Measurements from ENCODE around the gene ZNF787. TPM values are rescaled to one million over a fixed set of nuclear protein-coding genes. Genes with fewer than 3 reads are reported as not detected.

The ZNF787 gene
- 14.3 and 16.0 TPM in 2 replicates for polyA plus RNA-seq (2012; rRNA removed)
- polyA plus RNA-seq (2012; cell fraction: cytosol; rRNA removed), result 5.9 and 10.5 TPM in 2 replicates
- 23.9 and 26.9 TPM in 2 replicates for polyA plus RNA-seq (2012; cell fraction: nucleus; rRNA removed)

DNA sequence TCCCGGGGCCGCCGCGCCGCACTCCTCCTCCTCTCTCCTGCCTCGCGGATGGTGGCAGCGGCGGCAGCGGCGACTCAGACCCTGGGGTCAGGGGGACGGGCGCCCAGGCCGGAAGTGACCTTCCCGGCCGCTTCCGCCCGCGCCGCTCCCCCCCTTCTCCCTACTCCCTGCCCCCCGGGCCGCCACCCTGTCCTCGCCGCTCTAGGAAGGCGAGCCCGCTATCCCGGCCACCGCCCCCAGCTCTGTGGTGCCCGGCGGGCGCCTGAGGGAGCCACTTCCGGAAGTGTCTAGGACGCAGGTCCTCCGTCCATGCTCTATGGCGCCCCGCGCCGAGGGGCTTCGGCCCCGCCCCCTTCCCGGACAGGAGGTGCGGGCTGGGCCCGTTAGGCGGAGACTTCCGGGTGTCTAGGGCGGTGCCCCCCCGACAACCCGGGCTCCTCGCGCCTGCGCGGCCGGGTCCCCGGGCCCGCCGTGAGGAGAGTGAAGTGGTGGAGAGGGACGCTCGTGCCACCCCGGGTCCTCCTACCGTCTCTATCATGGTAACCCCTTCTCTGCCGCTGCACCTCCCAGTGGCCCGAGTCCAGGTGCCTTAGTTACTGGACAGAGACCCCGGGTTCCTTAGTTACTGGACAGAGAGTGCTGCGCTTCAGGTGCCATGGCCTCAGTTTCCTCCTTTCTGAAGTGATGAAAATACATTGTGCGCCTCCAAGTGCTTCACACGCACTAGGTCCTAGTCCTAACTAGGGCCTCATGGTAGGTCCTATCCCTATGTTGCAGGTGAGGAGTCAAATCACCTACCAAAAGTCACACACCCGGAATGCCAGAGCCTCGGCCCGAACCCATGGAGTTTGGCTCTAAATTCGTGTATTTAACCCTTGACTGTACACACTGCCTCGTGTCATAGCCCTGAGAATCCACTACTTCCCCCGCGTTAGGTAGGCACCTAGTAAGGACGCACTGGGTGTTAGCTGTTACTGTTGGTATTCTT lies at the start of gene ZNF787:
Gene ZNF787, minus strand, starts transcription at position 116 of the 988 bp plus-strand sequence. CDS start 18,078 bp downstream, outside the sequence.
- Histone ChIP-seq H3K9me2 (no peaks in the 10 kb centered on the region), H3F3A (replicated peaks; ENCODE audit: insufficient read depth) (peaks cover 6% of the 10 kb centered on the region), H3K4me3 (ENCODE audit: low read depth in 2 of 2, low read length in 1 of 2) (peak within 1 kb of the TSS; percentile 86 to 91), H4K20me1 (ENCODE audit: insufficient read depth) (peaks cover 37% of the 10 kb centered on the region), H3K27ac (ENCODE audit: low read depth in 2 of 2, low read length in 1 of 2) (peak within 1 kb of the TSS; percentile 83 to 90), H2AFZ (ENCODE audit: low read depth) (peak within 1 kb of the TSS; percentile 93), H3K4me2 (peak within 1 kb of the TSS; percentile 98), H3K27me3 (ENCODE audit: insufficient read depth) (no peaks in the 10 kb centered on the region), H3K4me1 (ENCODE audit: control insufficient read depth in 1 of 2, insufficient read depth in 2 of 2, low read depth in 1 of 2, low read length in 1 of 2) (peaks cover 4 to 21% of the 10 kb centered on the region in 2 experiments; a peak in 1 of 4 replicates), H3K79me2 (ENCODE audit: insufficient read depth) (peaks cover 39% of the 10 kb centered on the region), H3K9me3 (no peaks in the 10 kb centered on the region), H3K9ac (peak within 1 kb of the TSS; percentile 95), H3K36me3 (replicated peaks in 1 of 2; ENCODE audit: control insufficient read depth in 1 of 2, insufficient read depth in 2 of 2, low read length in 1 of 2) (peaks cover 0 to 12% of the 10 kb centered on the region in 2 experiments)
- DNase-seq, result peak; percentile 98
- ChIA-PET POLR2A (interaction anchor here (1.0 to 1.5 kb wide), 4 partner anchors 11 to 194 kb away, joined by 3 to 5 read pairs (median 4); no protein-coding TSS in a partner anchor), CTCF (interaction anchor here (0.6 to 1.9 kb wide), 7 partner anchors 11 to 1741 kb away, joined by 3 to 6 read pairs (median 3); partner anchors contain the start of gene ZNF444)
- 15% methylated on average over 27 of the region's 74 CpGs for WGBS (ENCODE audit: low lambda C conversion rate)
- TF ChIP-seq YY1 (IDR thresholded peaks at IDR 0.05; ENCODE audit: low read depth) (no peak), RCOR1 (IDR thresholded peaks at IDR 0.05; ENCODE audit: low read length) (no peak), RFX5 (IDR thresholded peaks at IDR 0.05; ENCODE audit: low read length) (no peak), RXRA (IDR thresholded peaks at IDR 0.05; ENCODE audit: borderline replicate concordance, low read depth) (no peak; the same call in 1 of the 2 replicates), FOSL2 (IDR thresholded peaks at IDR 0.05; ENCODE audit: borderline replicate concordance, low read depth) (no peak), ELF1 (IDR thresholded peaks at IDR 0.05) (peak; percentile 93), FOXM1 (IDR thresholded peaks at IDR 0.05; ENCODE audit: low read depth) (no peak), SIN3A (IDR thresholded peaks at IDR 0.05; ENCODE audit: borderline replicate concordance, low read depth, low read length) (no peak), TEAD4 (IDR thresholded peaks at IDR 0.05; ENCODE audit: borderline replicate concordance, insufficient read depth) (no peak), EP300 (IDR thresholded peaks at IDR 0.05; ENCODE audit: borderline replicate concordance in 1 of 2, low read depth in 1 of 2, low read length in 1 of 2) (no peak), FOXJ3 (CRISPR knock-in tag; IDR thresholded peaks at IDR 0.05) (no peak), TAF1 (IDR thresholded peaks at IDR 0.05; ENCODE audit: borderline replicate concordance, low read depth, low read length) (peak; percentile 61; the same call in 1 of the 2 replicates), NFIC (IDR thresholded peaks at IDR 0.05; ENCODE audit: borderline replicate concordance) (no peak; the same call in 1 of the 2 replicates), EZH2phosphoT487 (IDR thresholded peaks at IDR 0.05; ENCODE audit: borderline replicate concordance, low read depth) (no peak), CTCF (IDR thresholded peaks at IDR 0.05) (no peak), TCF12 (IDR thresholded peaks at IDR 0.05) (peak; percentile 22; the same call in 1 of the 2 replicates), IRF3 (IDR thresholded peaks at IDR 0.05; ENCODE audit: low read depth, low read length) (no peak), NRF1 (IDR thresholded peaks at IDR 0.05; ENCODE audit: low read depth, low read length) (peak; percentile 94), SMC3 (IDR thresholded peaks at IDR 0.05; ENCODE audit: low read depth, low read length) (no peak), POLR2AphosphoS5 (IDR thresholded peaks at IDR 0.05; ENCODE audit: low read depth, low read length) (peak; percentile 42; the same call in 1 of the 2 replicates), JUND (IDR thresholded peaks at IDR 0.05) (no peak)
- TF ChIP-seq, protein P1, sequence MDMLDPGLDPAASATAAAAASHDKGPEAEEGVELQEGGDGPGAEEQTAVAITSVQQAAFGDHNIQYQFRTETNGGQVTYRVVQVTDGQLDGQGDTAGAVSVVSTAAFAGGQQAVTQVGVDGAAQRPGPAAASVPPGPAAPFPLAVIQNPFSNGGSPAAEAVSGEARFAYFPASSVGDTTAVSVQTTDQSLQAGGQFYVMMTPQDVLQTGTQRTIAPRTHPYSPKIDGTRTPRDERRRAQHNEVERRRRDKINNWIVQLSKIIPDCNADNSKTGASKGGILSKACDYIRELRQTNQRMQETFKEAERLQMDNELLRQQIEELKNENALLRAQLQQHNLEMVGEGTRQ (IDR thresholded peaks at IDR 0.05; ENCODE audit: borderline replicate concordance, low read depth, low read length), result no peak
- TF ChIP-seq, protein P2, sequence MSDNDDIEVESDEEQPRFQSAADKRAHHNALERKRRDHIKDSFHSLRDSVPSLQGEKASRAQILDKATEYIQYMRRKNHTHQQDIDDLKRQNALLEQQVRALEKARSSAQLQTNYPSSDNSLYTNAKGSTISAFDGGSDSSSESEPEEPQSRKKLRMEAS (IDR thresholded peaks at IDR 0.05; ENCODE audit: low read depth), result peak; percentile 45
- TF ChIP-seq, protein P3, sequence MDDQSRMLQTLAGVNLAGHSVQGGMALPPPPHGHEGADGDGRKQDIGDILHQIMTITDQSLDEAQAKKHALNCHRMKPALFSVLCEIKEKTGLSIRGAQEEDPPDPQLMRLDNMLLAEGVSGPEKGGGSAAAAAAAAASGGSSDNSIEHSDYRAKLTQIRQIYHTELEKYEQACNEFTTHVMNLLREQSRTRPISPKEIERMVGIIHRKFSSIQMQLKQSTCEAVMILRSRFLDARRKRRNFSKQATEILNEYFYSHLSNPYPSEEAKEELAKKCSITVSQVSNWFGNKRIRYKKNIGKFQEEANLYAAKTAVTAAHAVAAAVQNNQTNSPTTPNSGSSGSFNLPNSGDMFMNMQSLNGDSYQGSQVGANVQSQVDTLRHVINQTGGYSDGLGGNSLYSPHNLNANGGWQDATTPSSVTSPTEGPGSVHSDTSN (IDR thresholded peaks at IDR 0.05), result no peak; the same call in 1 of the 2 replicates
- TF ChIP-seq, protein P4, sequence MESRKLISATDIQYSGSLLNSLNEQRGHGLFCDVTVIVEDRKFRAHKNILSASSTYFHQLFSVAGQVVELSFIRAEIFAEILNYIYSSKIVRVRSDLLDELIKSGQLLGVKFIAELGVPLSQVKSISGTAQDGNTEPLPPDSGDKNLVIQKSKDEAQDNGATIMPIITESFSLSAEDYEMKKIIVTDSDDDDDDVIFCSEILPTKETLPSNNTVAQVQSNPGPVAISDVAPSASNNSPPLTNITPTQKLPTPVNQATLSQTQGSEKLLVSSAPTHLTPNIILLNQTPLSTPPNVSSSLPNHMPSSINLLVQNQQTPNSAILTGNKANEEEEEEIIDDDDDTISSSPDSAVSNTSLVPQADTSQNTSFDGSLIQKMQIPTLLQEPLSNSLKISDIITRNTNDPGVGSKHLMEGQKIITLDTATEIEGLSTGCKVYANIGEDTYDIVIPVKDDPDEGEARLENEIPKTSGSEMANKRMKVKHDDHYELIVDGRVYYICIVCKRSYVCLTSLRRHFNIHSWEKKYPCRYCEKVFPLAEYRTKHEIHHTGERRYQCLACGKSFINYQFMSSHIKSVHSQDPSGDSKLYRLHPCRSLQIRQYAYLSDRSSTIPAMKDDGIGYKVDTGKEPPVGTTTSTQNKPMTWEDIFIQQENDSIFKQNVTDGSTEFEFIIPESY (IDR thresholded peaks at IDR 0.05; ENCODE audit: borderline replicate concordance, low read depth), result no peak

Measured in SK-N-SH (cell line).